ENCODE data around the gene MAP7D1. TPM values are rescaled to one million over a fixed set of nuclear protein-coding genes. Genes with fewer than 3 reads are reported as not detected.
A peak's percentile ranks its signal among the peaks of the same experiment; 100 is the strongest.
"Not testable (repeated sequence)": the region's sequence is repeated elsewhere in the genome, so short reads cannot be mapped to it uniquely, and the experiment has no call there.

Gene MAP7D1
- polyA plus RNA-seq, 3 donors, result 52.7 to 63.6 (median 60.0) TPM

DNA sequence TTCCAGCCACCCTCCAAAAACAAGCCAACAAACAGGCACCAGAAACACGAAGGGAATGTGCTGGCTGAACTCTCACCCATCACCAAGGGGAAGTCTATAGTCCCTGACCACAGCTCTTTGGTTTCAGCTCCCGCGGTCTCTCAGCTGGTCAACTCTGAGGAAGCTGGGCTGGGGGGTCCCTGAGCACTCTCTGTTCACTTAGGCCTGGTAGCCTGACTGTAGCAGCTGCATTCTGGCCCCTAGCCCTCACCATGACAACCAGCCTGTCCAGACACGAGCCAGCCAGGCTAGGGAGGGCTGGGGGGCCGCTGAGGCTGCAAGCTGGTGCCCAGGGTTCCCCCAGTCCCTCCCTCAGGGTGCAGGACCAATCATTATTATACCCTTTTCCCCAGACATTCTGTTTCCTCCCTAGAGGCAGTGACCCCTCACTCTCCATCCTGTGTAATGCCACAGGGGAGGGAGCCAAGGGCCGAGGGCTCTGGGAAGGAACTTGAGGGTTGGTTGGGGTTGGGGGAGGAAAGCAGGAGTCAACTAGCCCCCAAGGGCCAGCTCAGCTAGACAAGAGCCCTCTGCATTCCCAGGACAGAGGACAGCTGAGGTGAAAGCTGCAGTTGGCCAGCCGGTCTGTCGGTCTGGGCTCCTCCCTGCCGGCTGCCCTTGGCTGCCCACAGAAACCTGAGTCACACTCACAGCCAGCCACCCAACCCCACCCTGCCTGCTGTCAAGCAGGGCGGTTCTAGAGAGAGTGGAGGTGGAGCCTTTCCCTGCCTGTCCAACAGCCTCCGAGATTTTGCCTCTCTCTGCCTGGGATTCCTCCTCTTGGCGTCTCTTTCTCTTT is 5.4 kb upstream of the MAP7D1 start:
- peak in 2 of 3 donors; percentile 48 to 78 for DNase-seq (ENCODE audit: low read depth in 3 of 3, low spot score in 2 of 3)

GRCh38 chr1:36151134-36151844 is 4.7 kb upstream of the MAP7D1 start:
- no peak for DNase-seq (ENCODE audit: low read depth in 3 of 3, low spot score in 2 of 3)

- no peak for DNase-seq (ENCODE audit: low read depth in 3 of 3, low spot score in 2 of 3)
These were observed 4.1 kb upstream of the MAP7D1 start for GRCh38 chr1:36151845-36152203.

GRCh38 chr1:36153476-36153875 is 2.5 kb upstream of the MAP7D1 start:
- DNase-seq (ENCODE audit: low read depth in 3 of 3, low spot score in 2 of 3), result no peak

GRCh38 chr1:36154335-36154734 is 1.6 kb upstream of the MAP7D1 start:
- DNase-seq (ENCODE audit: low read depth in 3 of 3, low spot score in 2 of 3), result no peak

DNA sequence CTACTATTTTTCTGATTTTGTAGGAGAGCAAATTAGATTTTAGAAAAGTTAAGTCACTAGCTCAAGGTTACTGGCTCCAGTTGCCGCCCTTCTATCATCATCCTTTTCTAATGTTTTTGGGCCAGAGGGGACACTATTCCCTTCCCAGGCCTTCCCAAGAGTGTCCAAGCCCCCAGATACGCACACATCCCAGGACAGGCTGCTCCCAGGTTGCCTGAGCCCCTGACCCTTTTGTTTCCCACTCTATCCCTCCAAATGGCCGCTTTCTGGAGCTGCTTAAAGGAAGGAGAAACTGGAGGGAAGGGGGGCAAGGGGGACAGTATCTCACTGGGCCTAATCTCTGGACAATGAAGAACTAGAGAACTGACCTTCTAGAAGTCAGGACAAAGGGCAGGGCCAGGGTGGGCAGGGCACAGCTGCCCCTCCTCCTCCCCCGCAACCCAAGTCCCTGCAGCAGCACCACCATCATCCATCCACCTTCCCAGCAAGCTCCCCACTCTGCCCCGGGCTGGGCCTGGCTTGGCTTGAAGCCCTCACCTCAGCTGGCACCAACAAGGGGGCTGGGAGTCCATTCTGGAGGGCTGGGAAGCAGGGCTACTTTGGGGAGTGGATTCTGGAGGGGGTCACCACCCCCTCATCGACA is 1.1 kb upstream of the MAP7D1 start:
- DNase-seq (ENCODE audit: low read depth in 3 of 3, low spot score in 2 of 3), result no peak

GRCh38 chr1:36156329-36157114 is 562 bp downstream of the MAP7D1 start:
- DNase-seq (ENCODE audit: low read depth in 3 of 3, low spot score in 2 of 3), result peak in 1 of 3 donors; percentile 72

DNA sequence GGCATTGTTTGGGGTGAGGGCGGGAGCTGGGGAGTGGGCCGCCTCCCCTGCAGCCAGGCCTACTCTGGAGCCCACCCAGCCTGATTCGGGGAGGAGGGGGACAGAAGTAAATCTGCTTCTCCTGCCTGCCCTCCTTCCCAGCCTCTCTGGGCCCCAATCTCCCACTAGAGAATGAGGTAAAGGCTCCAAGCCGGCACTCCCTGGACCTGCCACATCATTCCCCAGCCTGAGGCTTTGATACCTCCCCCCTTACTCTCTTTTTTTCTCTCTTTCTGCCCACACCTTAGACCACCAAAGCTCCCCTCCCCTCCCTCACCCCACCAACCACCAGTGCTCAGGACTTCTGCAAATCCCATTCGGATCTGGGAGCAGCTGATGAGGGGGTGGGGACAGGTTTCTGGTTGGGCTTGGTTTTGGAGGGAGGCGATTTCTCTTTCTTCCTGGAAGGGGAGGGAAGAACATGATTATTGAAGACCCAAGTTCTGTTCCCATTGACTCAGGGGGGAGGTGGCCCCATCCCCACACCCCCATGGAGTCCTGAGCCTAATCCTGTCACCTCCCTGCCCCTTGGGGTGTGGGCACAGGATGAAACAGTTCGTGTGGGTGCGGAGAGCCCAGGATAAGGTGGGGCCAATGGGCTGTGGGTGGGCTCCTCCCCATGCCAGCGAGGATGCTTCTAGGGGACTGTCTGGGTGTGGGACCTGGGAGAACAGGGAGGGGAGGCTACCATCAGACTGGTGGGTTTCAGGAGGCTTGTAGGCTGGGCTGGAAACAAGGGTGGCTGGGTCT is 1.3 kb downstream of the MAP7D1 start:
- DNase-seq (ENCODE audit: low read depth in 3 of 3, low spot score in 2 of 3), result no peak

DNA sequence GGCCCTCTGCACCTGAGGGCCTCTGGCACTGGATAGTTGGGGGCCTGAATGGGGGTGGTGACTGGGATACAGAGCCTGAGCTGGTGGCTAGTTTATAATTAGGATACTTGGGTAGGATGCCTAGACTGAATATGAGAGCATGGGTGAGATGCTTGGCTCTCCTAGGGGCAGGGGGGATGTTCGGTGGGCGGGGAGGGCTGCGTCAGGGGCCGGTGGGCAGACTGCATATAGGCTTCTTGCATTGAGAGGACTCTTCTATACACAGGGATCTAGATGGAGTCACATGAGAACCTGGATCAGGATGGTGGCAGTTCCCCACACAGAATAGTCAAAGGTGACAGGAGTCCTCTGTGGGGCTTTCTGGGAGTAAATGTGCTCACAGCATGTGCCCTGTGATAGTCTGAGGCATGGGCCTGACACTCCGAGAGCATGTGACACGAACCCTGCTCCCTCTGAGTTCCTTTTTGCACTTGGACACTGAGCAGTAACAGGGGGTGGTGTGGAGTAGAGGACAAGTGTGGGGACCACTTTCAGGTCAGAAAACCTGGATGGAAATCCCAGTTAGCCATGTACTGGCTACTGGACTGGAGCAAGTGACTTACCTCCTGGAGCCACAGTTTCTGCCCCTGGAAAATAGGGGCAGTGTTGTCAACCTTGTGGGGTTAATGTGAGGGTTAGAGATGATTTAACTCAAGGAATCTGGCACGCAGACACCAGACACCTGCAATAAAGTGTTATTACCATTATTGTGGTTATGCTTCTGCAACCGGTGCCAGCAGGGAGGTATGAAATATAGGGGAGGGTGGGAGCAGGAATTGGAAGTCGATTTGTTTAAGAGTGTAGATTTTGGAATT is 2.2 kb downstream of the MAP7D1 start:
- no peak for DNase-seq (ENCODE audit: low read depth in 3 of 3, low spot score in 2 of 3)

GRCh38 chr1:36158827-36159252 is 2.9 kb downstream of the MAP7D1 start:
- DNase-seq (ENCODE audit: low read depth in 3 of 3, low spot score in 2 of 3), result not testable (repeated sequence)

DNA sequence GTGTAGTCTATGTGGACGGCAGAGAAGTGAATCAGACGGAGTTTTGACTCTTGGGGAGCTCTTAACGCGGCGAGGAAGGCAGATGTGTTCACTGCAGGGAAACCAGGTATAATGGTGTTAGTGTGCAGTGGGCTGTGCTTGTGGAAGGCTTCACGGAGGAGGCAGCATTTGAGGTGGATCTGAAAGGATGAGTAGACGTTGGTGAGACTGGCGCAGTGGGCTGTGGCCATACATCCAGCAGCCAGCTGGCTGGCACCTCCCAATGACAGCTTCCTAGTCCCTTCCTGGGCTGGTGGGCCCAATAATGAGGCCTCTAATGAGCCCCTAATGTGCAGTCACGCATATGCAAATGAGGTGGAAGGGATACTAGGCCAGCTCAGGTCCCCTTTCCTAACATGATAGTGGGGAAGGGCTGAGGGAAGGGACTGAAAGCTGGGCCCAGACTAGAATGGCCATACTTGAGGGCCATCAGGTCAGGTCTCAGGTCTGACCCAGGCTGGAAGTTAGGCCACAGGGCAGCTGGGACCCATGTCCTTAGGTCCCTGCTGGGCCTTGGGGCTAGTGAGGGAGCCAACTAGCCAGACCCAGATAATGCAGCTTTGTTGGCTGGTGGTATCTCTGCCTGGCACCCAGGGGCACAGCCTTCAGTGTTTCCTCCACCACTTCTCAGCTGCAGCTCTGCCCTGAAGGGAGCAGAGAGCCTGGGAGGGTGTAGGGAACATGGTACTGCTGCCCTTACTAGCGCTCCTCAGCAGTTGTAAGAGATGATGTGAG is 3.8 kb downstream of the MAP7D1 start:
- DNase-seq (ENCODE audit: low read depth in 3 of 3, low spot score in 2 of 3), result no peak

- DNase-seq (ENCODE audit: low read depth in 3 of 3, low spot score in 2 of 3), result no peak
These were observed 4.5 kb downstream of the MAP7D1 start for GRCh38 chr1:36160388-36160948.

DNA sequence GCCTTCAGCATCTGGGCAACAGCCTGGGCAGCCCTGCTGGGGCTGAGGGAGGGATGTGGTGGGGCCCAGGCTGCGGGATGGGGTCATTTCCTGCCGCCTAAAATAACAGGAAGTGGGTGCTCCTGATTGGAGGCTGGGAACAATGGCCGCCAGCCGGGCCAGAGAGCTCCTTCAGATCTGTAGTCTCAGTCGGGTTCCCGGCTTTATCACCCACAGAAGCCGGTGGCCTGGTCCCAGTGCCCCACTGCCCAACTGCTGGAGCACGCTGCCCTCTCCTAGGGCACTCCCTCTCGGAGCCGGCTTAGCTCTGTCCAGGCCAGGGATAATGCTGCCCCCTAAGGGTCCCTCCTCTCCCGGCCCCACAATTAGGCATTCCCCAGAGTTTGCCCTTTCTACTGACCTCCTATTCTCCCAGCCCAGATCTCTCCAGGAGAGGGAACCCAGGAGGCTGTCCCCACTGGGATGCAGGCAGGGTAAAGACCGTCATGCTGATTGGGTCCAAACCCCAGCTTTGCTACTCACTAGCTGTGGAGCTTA is 5.1 kb downstream of the MAP7D1 start:
- DNase-seq (ENCODE audit: low read depth in 3 of 3, low spot score in 2 of 3), result peak in 1 of 3 donors; percentile 32

GRCh38 chr1:36161641-36162531 is 5.9 kb downstream of the MAP7D1 start:
- no peak for DNase-seq (ENCODE audit: low read depth in 3 of 3, low spot score in 2 of 3)

- no peak for DNase-seq (ENCODE audit: low read depth in 3 of 3, low spot score in 2 of 3)
These were observed 6.8 kb downstream of the MAP7D1 start for GRCh38 chr1:36162680-36163239.

- DNase-seq (ENCODE audit: low read depth in 3 of 3, low spot score in 2 of 3), result no peak
These were observed 7.5 kb downstream of the MAP7D1 start for GRCh38 chr1:36163426-36163825.
